GM12878 (cell line): Measurements from ENCODE around the gene CKB. TPM values are rescaled to one million over a fixed set of nuclear protein-coding genes. Genes with fewer than 3 reads are reported as not detected.

ENCODE experiments used
- ATAC-seq: fragments of 200-7000 bp; cut with Tn5 transposase; 3 replicates; pipeline ENCODE4 v1.9.1; 2020; ENCODE audit warnings: mild to moderate bottlenecking, moderate library complexity
- BruUV-seq: library from RNA; stranded (reverse); fragments of 400-500 nt; replicated peaks from 2 replicates; lab custom pipeline; 2021; lab: Mats Ljungman, UMichigan
- CTCF ChIA-PET: fragments of 300-600 bp; sonication (Branson Sonifier 250); formaldehyde crosslinking; extraction: SDS; loops from one replicate; lab custom pipeline; 2021; ENCODE audit warnings: inconsistent platforms; lab: Yijun Ruan, JAX
- POLR2A ChIA-PET: fragments of 350-600 bp; formaldehyde crosslinking; extraction: SDS; loops from one replicate; lab custom pipeline; 2021; ENCODE audit warnings: inconsistent platforms; lab: Charles Lee
- RAD21 ChIA-PET: fragments of 300-600 bp; sonication (Branson Sonifier 250); formaldehyde crosslinking; loops from one replicate; lab custom pipeline; 2023; ENCODE audit warnings: antibody characterized with exemption; ENCODE audit not compliant: unreplicated experiment; lab: Charles Lee
- SMC1A ChIA-PET: fragments of 300-600 bp; sonication (Branson Sonifier 250); formaldehyde crosslinking; loops from one replicate; lab custom pipeline; 2023; ENCODE audit not compliant: unreplicated experiment, uncharacterized antibody; lab: Charles Lee
- DNase-seq: peaks from one replicate; pipeline ENCODE4 v3.0.0-alpha.2; 2011; ENCODE audit warnings: low read depth, low spot score
- FAIRE-seq: peaks from 3 replicates; lab custom pipeline; 2011; peaks lifted over from hg19 to GRCh38; lab: Jason Lieb, UNC
- H2AFZ ChIP-seq: 2 replicates; pipeline ENCODE4 v1.6.0; 2011; ENCODE audit warnings: low read depth, low read length, control low read depth; ENCODE audit not compliant: control insufficient read depth
- H3K27ac ChIP-seq: 2 replicates; pipeline ENCODE4 v1.5.1; 2011; ENCODE audit warnings: control low read depth; ENCODE audit not compliant: control insufficient read depth, insufficient read depth
- H3K27me3 ChIP-seq, 2 experiments: replicated peaks in 1 of 2; 2 replicates each; pipeline versions ENCODE4 v1.6.0 to v1.6.1; 2011; ENCODE audit warnings: low read length in 1 of 2; ENCODE audit not compliant: control insufficient read depth in 2 of 2, insufficient read depth in 2 of 2
- H3K36me3 ChIP-seq, 2 experiments: 2 replicates each; pipeline ENCODE4 v1.5.1; 2011; ENCODE audit warnings: low read length in 1 of 2; ENCODE audit not compliant: control insufficient read depth in 2 of 2, insufficient read depth in 2 of 2
- H3K4me1 ChIP-seq: 2 replicates; pipeline ENCODE4 v1.6.1; 2011; ENCODE audit warnings: mild to moderate bottlenecking, low read length, moderate library complexity, mixed read lengths; ENCODE audit not compliant: control insufficient read depth, insufficient read depth
- H3K4me2 ChIP-seq: 2 replicates; pipeline ENCODE4 v1.6.0; 2011; ENCODE audit warnings: control low read depth; ENCODE audit not compliant: control insufficient read depth, insufficient read depth
- H3K4me3 ChIP-seq: fragments of 200-600 bp; sonication (generic); 2 replicates; pipeline ENCODE4 v1.5.1; 2016
- H3K79me2 ChIP-seq: 2 replicates; pipeline ENCODE4 v1.6.0; 2011; ENCODE audit warnings: low read length; ENCODE audit not compliant: control insufficient read depth, insufficient read depth
- H3K9ac ChIP-seq: 2 replicates; pipeline ENCODE4 v1.8.0; 2011; ENCODE audit warnings: low read length, control low read depth, mixed read lengths; ENCODE audit not compliant: control insufficient read depth, insufficient read depth
- H3K9me3 ChIP-seq: replicated peaks from 3 replicates; pipeline ENCODE4 v1.5.1; 2011; ENCODE audit warnings: mild to moderate bottlenecking, low read length; ENCODE audit not compliant: control insufficient read depth, insufficient read depth
- H4K20me1 ChIP-seq: 2 replicates; pipeline ENCODE4 v1.6.0; 2011; ENCODE audit not compliant: control insufficient read depth, insufficient read depth
- EZH2 ChIP-seq: IDR thresholded peaks from 2 replicates; pipeline ENCODE4 v1.6.1; 2012; ENCODE audit warnings: low read depth, mild to moderate bottlenecking, control low read depth, inconsistent platforms, low read length, borderline replicate concordance; ENCODE audit not compliant: control insufficient read depth
- GABPA ChIP-seq: IDR thresholded peaks from 2 replicates; pipeline ENCODE4 v1.6.1; 2014; ENCODE audit warnings: antibody characterized with exemption, low read depth, mild to moderate bottlenecking, inconsistent platforms
- HDAC2 ChIP-seq: fragments of 200-600 bp; sonication (generic); IDR thresholded peaks from 2 replicates; pipeline ENCODE4 v1.6.1; 2017
- IKZF1 ChIP-seq: fragments of 450-650 bp; conservative IDR thresholded peaks from 2 replicates; pipeline ENCODE4 v1.6.1; 2017; ENCODE audit warnings: antibody characterized with exemption, mild to moderate bottlenecking
- SIN3A ChIP-seq: IDR thresholded peaks from 2 replicates; pipeline ENCODE4 v1.6.1; 2012; ENCODE audit warnings: low read depth, low read length, improper control_type of control experiment
- SUPT20H ChIP-seq: IDR thresholded peaks from 2 replicates; pipeline ENCODE4 v1.6.1; 2011; ENCODE audit warnings: low read depth, mild to moderate bottlenecking, low read length, moderate library complexity, borderline replicate concordance; ENCODE audit not compliant: control insufficient read depth
- YBX1 ChIP-seq: fragments of 450-650 bp; IDR thresholded peaks from 2 replicates; pipeline ENCODE4 v1.6.1; 2016; ENCODE audit warnings: antibody characterized with exemption
- ZZZ3 ChIP-seq: IDR thresholded peaks from 2 replicates; pipeline ENCODE4 v1.6.1; 2011; ENCODE audit warnings: low read depth; ENCODE audit not compliant: control insufficient read depth, insufficient read length
- WGBS: methylation state at CpG from one replicate; pipeline ENCODE4 v1.1.6; 2016; ENCODE audit warnings: low lambda C conversion rate; ENCODE audit not compliant: insufficient replicate concordance, insufficient coverage; ENCODE audit errors: missing lambda C conversion rate; 5-methylcytosine and 5-hydroxymethylcytosine counted together
- in situ Hi-C: fragments of 300-500 bp; cut with MboI; formaldehyde crosslinking; loops from 9 replicates; pipeline ENCODE4 v1.14.3; 2018; ENCODE audit warnings: mixed read lengths
- intact Hi-C: fragments of 100-400 bp; cut with micrococcal nuclease; formaldehyde crosslinking; loops from one replicate; pipeline ENCODE4 v1.14.2; 2022; ENCODE audit not compliant: unreplicated experiment
- polyA plus RNA-seq, 11 experiments: library from polyadenylated mRNA; depleted of rRNA in 4 of 11; unstranded in 6 of 11; stranded (reverse) in 5 of 11; fragments of >200 nt; fragmentation: Nextera tagmentation in 4 of 11; fragmentation: Illumina TruSeq in 1 of 11; extraction: Ambion mirVana in 4 of 11; extraction: Trizol in 1 of 11; gene quantifications; 1 replicate in 1 of 11; 2 replicates in 10 of 11; pipeline versions ENCODE4 v1.2.1 to v1.2.3, GENCODE V29; 2011 to 2016; ENCODE audit warnings: inconsistent platforms in 2 of 11, missing spikeins in 2 of 11, low read depth in 1 of 11
- total RNA-seq, 4 experiments: library from RNA; depleted of rRNA in 3 of 4; stranded (reverse); fragments of >200 nt in 3 of 4; fragmentation: Illumina TruSeq in 1 of 4; extraction: Trizol in 1 of 4; gene quantifications; 2 replicates each; pipeline versions ENCODE4 v1.2.1 to v1.2.3, GENCODE V29; 2013 to 2021
- TF ChIP-seq, protein P1 (sequence below): IDR thresholded peaks from 2 replicates; pipeline ENCODE4 v1.6.1; 2012; ENCODE audit warnings: low read length, inconsistent platforms
- TF ChIP-seq, protein P2 (sequence below): fragments of 450-650 bp; conservative IDR thresholded peaks from 2 replicates; pipeline ENCODE4 v1.6.1; 2017; ENCODE audit warnings: mild to moderate bottlenecking, moderate library complexity

Gene CKB
- total and polyA plus RNA-seq, 10 of the 15 experiments (the other 5 are each of a cell fraction or from before 2014, with no cell fraction given), result 0.40 to 6.1 (median 2.3) TPM

DNA sequence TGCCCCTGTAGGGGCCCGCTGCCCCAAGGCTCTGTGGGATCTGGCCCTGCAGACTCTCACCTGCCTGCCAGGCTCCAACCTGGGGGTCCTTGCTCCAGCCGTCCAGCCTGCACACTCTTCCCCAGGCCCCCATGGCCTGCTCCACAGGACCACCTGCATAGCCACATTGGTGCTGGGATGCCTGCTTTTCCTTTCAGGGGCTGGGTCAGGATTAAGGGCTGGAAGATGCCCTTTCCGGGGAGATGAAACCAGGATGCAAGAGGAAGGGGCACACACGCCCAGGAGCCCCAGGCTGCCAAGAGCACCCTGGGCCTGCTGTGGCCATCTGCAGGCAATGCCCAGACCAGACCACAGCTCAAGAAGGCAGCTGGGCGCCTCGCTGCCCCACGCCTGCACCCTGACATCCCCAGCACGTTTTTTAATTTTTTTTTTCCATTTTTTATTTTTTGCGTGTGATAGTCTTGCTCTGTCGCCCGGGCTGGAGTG, 24.9 kb upstream of the CKB start:
- ATAC-seq (no peak), DNase-seq (no peak), FAIRE-seq (no peak)
- Histone ChIP-seq H3K36me3 (no peaks in the 10 kb centered on the region), H3K27me3 (no peaks in the 10 kb centered on the region), H2AFZ (no peak overlapping the region), H3K79me2 (no peaks in the 10 kb centered on the region), H3K4me3 (no peak overlapping the region), H4K20me1 (no peaks in the 10 kb centered on the region), H3K4me2 (no peak overlapping the region), H3K9me3 (no peaks in the 10 kb centered on the region), H3K4me1 (no peaks in the 10 kb centered on the region), H3K9ac (no peak overlapping the region), H3K27ac (no peak overlapping the region)
- ChIA-PET POLR2A (no interaction called here), CTCF (interaction anchor here (0.6 to 5.7 kb wide), 6 partner anchors 11 to 46 kb away, joined by 3 to 53 read pairs (median 3); no protein-coding TSS in a partner anchor), SMC1A (interaction anchor here (0.6 to 1.5 kb wide), 3 partner anchors 17 to 29 kb away, joined by 3 to 13 read pairs (median 3); no protein-coding TSS in a partner anchor), RAD21 (interaction anchor here (0.5 to 2.5 kb wide), 7 partner anchors 20 to 121 kb away, joined by 3 to 25 read pairs (median 4); no protein-coding TSS in a partner anchor)
- intact Hi-C loops, result no loop called here
- in situ Hi-C loops, result no loop called here
- BruUV-seq, result no TSS peak
- TF ChIP-seq SUPT20H, result no peak
- TF ChIP-seq GABPA, result no peak
- no peak for TF ChIP-seq SIN3A
- no peak for TF ChIP-seq YBX1
- TF ChIP-seq IKZF1, result no peak
- TF ChIP-seq, protein P1, sequence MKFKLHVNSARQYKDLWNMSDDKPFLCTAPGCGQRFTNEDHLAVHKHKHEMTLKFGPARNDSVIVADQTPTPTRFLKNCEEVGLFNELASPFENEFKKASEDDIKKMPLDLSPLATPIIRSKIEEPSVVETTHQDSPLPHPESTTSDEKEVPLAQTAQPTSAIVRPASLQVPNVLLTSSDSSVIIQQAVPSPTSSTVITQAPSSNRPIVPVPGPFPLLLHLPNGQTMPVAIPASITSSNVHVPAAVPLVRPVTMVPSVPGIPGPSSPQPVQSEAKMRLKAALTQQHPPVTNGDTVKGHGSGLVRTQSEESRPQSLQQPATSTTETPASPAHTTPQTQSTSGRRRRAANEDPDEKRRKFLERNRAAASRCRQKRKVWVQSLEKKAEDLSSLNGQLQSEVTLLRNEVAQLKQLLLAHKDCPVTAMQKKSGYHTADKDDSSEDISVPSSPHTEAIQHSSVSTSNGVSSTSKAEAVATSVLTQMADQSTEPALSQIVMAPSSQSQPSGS, result no peak
- TF ChIP-seq, protein P2, sequence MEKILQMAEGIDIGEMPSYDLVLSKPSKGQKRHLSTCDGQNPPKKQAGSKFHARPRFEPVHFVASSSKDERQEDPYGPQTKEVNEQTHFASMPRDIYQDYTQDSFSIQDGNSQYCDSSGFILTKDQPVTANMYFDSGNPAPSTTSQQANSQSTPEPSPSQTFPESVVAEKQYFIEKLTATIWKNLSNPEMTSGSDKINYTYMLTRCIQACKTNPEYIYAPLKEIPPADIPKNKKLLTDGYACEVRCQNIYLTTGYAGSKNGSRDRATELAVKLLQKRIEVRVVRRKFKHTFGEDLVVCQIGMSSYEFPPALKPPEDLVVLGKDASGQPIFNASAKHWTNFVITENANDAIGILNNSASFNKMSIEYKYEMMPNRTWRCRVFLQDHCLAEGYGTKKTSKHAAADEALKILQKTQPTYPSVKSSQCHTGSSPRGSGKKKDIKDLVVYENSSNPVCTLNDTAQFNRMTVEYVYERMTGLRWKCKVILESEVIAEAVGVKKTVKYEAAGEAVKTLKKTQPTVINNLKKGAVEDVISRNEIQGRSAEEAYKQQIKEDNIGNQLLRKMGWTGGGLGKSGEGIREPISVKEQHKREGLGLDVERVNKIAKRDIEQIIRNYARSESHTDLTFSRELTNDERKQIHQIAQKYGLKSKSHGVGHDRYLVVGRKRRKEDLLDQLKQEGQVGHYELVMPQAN, result no peak
- TF ChIP-seq ZZZ3, result no peak
- no peak for TF ChIP-seq HDAC2
- TF ChIP-seq EZH2, result no peak
- 49% methylated on average over 9 of the region's 11 CpGs for WGBS
